Hepatic stellate cell (primary cell): ENCODE measurements around the gene ZFPM1.
"Not testable (repeated sequence)": the region's sequence is repeated elsewhere in the genome, so short reads cannot be mapped to it uniquely, and the experiment has no call there.

Source experiments
- DNase-seq: peaks from one replicate; pipeline ENCODE4 v3.0.0; 2011; ENCODE audit warnings: low spot score

The ZFPM1 gene

DNA sequence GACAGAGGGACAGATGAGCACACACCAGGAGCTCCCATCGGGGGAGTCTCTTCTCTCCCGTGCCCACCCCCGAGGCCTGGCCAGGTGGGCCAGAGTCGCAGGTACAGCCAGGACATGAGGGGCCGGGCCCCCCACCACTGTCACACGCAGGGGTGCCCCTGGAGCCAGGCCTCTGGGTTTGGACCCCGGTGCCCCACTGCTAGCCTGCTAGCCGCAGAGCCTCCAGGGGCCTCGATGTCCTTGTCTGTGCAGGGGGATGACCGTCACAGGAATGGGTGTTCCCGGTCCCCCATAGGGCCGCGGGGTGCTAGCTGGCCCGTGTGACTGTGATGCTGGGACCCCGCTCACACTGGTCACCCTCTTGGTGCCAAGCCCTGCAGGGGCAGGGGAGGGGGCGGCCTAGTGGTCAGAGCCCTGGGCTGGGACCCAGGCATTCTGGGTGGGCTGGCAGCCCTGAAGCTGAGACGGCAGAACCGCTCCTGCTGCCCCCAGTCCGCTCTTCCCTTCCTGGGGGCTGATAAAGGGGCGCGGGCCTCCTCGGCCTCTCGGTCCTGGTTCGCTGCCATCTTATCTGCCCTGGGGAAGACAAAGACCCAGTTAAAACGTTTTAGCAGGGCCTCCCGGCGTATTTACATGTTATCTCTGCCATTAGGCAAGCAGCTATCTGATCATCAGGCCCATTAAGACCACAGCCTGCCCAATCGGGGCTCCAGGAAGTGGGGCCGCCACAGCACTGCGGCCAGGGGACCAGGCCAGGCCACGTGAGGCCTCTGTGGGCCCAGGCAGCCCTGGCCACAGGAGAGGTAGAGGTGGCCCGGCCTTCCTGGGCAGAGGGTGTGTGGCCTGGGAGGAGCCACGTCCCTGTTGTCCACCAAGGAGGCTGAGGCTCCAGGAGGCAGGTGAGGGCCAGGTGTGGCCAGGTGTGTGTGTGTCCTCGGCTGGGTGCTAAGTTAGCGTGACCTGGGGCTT lies 59.9 kb downstream of the ZFPM1 start:
- DNase-seq = no peak

DNA sequence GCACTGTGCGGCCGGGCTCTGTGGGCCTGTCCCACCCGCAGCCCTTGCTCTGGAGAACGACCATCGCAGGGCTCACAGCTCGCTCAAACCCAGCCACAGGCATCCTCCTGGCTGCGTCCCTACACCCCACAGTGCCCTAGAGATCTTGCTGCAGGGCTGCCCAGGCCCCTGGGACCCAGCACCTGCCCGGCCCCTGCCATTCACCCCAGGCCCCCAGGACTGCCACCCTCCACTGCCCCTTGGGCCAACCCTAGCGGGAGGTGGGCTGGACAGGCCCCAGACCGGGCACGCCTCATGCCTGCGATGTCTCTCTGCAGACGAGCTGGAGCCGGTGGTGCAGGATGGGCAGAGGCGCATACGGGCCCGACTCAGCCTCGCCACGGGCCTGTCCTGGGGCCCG lies 61.0 kb downstream of the ZFPM1 start:
- no peak for DNase-seq

DNA sequence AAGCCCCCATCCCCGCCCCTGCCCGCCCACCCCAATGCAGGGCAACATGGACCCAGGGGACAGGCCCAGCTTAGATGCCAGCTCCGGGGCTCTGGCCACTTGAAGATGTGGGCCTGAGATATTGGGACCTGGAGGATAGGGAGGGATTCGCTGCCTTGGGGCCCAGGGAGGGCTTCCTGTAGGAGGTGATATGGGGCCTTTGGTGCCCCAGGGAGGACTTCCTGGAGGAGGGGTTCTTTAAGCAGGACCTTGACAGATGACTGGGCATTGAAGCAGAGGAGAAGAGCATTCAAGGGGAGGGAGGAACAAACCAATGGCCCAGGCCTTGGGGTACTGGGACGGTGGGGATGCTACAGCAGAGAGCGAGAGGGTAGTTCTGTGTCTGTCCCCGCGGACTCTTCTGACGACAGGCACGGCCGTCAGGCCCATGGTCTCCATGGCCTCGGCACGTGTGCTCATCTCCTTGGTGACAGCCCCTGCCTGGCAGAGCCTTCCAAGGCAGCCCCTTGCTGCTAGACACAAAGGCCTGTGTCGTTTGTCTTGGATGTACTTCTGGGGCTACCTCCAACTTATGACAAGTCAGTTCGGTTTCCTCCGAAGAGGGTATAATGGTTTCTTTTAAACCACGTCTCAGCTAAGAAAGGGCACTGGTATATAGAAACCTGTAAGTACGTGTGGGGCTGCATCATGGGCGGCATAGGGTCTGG lies 61.6 kb downstream of the ZFPM1 start:
- no peak for DNase-seq

DNA sequence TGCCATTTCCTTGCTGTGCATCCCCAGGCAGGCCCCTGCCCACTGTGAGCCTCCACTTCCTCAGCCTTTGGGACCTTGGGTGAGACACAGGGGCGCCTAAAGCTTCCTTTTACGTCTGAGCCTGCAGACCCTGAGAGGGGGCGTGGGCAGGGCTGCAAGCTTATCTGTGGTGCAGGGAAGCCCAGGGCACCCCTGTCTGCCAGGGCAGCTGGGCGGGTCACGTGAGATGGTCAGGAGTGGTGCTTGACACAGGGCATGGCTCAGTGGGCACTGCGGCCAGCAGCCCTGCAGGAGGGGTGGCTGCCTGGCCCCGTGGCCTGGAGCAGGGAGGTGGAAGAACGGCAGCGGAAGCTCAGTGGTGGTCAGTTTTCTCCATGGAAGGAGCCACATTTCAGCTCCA lies 62.3 kb downstream of the ZFPM1 start:
- DNase-seq = no peak

DNA sequence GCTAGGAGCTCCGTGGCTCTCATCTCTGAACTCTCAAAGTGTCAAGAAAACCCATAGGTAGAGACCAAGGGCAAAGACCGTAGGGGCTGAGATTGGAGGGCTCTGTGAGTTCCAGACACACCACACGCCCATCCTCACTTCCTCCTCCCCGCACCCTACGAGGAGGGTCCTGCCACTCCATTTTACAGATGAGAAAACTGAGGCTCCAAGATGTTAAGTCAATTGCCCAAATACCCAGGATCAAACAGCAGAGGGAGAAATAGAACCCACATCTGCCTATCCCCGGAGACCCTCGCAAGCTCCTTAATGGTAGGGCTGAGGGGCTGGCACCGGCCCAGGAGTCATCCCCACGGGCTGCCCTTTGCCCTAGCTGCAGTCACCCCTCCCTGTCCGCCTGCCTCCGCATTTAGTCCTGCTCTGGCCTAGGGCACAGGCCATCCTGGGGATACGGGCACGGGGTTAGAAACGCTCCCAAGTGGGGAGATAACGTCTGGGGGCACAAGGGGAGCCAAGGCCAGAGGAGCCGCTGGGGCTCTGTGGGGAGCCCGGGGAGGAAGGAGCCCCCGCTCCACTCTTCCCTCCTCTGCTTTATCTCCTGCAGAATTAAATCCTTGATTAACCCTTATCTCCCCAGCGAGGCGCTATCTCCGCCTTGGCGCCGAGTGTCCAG lies 63.0 kb downstream of the ZFPM1 start:
- DNase-seq = no peak

DNA sequence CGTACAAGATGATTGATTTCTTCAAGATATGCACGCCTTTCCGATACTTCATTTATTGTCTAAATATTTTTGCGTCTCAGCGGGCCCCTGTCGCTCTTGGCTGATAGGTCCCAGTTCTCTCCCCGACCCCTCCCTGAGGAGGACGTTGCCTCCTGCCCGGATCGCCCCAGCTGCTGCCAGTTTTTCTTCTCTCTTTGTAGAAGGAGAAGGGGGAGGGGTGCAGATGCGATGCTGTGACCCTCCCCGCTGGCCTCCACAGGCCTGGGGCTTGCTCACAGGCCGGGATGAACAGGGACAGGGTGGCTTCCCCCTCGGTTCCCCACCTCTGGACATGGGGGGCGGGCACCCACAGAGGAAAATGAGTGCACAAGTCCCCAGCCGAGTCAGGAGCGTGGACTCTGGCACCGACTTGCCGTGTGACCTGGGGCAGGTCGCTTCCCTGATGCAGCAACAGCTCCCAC lies 63.6 kb downstream of the ZFPM1 start:
- no peak for DNase-seq

DNA sequence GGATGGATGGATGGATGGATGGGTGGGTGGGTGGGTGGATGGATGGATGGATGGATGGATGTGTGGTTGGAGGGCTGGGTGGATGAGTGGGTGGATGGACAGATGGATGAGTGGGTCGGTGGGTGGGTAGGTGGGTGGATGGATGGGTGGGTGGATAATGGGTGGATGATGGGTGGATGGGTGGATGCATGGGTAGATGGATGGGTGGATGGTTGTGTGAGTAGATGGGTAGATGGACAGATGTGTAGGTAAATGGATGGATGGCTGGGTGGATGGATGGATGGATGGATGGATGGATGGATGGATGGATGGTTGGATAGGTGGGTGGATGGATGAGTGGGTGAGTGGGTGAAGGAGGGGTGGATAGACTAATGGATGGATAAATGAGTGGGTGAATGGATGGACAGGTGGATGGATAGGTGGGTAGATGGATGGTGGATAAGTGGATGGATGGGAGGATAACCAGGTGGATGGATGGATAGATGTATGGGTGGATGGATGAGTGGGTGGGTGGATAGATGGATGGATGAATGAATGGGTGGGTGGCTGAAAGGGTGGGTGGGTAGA lies 64.2 kb downstream of the ZFPM1 start:
- not testable (repeated sequence) for DNase-seq

DNA sequence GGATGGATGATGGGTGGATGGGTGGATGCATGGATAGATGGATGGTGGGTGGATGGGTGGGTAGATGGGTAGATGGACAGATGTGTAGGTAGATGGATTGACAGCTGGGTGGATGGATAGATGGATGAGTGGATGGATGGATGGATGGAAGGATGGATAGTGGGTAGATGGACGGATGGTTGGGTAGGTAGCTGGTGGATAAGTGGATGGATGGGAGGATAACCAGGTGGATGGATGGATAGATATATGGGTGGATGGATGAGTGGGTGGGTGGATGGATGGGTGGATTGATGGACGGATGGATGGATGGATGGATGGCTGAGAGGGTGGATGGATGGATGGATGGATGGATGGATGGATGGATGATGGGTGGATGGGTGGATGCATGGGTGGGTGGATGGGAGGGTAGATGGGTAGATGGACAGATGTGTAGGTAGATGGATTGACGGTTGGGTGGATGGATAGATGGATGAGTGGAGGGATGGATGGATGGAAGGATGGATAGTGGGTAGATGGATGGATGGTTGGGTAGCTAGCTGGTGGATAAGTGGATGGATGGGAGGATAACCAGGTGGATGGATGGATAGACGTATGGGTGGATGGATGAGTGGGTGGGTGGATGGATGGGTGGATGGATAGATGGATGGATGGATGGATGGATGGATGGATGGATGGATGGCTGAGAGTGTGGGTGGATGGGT lies 65.5 kb downstream of the ZFPM1 start:
- not testable (repeated sequence) for DNase-seq

DNA sequence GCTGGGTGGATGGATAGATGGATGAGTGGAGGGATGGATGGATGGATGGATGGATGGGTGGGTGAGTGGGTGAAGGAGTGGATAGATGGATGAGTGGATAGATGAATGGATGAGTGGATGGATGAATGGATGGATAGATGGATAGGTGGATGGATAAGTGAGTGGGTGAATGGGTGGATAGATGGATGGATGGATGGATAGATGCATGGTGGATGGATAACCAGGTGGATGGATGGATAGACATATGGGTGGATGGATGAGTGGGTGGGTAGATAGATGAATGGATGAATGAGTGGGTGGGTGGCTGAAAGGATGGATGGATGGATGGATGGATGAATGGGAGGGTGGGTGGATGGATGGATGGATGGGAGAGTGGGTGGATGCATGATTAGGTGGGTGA lies 66.2 kb downstream of the ZFPM1 start:
- no peak for DNase-seq

DNA sequence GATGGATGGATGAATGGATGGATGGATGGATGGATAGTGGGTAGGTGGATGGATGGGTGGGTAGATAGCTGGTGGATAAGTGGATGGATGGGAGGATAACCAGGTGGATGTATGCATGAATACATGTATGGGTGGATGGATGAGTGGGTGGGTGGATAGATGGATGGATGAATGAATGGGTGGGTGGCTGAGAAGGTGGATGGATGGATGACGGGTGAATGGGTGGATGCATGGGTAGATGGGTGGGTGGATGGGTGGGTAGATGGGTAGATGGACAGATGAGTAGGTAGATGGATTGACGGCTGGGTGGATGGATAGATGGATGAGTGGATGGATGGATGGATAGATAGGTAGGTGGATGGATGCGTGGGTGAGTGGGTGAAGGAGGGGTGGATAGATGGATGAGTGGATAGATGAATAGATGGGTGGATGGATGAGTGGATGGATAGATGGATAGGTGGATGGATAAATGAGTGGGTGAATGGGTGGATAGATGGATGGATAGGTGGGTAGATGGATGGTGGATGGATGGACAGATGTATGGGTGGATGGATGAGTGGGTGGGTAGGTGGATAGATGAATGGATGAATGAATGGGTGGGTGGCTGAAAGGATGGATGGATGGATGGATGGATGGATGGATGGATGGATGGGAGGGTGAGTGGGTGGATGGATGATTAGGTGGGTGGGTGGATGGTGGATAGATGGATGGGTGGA lies 67.0 kb downstream of the ZFPM1 start:
- DNase-seq = no peak

DNA sequence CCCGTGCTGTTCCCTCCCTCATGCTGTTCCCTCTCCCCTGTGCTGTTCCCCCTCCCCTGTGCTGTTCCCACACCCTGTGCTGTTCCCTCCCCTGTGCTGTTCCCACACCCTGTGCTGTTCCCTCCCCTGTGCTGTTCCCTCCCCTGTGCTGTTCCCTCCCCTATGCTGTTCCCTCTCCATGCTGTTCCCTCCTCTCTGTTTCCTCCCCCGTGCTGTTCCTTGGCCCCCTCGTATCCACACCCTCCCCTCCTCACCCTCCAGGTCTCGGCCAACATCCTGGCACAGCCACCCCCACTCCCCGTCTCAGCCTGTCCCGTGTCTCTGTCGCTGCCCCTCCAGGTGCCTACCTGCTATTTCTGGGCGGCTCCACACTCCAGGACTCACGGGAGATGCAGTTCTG lies 68.6 kb downstream of the ZFPM1 start:
- no peak for DNase-seq

DNA sequence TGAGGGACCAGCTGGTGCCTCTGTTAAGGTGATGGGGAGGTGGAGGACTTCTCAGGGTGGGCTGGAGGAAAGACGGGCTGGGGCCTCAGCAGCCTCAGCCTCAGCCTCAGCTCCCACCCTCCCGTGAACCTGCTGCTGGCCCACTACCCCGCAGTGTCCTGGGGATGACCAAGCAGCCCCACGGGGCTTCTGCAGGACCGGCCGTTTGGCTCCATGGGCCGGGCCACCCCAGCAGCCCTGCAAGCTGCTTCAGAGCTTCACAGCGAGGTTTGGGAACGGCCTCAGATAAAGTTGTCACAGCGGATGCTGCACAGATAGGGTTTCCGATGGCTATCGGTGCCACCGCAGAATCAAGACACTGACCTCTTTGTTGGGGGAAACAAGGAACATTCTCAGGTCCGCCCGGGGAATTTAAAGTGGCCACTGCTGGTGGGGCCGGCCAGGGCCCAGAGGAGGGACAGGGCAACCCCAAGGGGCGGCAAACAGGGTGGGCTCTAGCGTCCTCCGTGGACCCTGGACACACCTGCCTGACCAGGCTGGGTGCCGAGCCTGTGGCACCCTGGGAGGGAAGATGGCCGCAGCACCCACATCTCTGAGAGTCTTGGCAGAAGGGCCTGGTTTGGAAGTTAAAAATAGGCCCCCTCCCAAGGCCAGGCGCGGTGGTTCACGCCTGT lies 69.3 kb downstream of the ZFPM1 start:
- DNase-seq = no peak

DNA sequence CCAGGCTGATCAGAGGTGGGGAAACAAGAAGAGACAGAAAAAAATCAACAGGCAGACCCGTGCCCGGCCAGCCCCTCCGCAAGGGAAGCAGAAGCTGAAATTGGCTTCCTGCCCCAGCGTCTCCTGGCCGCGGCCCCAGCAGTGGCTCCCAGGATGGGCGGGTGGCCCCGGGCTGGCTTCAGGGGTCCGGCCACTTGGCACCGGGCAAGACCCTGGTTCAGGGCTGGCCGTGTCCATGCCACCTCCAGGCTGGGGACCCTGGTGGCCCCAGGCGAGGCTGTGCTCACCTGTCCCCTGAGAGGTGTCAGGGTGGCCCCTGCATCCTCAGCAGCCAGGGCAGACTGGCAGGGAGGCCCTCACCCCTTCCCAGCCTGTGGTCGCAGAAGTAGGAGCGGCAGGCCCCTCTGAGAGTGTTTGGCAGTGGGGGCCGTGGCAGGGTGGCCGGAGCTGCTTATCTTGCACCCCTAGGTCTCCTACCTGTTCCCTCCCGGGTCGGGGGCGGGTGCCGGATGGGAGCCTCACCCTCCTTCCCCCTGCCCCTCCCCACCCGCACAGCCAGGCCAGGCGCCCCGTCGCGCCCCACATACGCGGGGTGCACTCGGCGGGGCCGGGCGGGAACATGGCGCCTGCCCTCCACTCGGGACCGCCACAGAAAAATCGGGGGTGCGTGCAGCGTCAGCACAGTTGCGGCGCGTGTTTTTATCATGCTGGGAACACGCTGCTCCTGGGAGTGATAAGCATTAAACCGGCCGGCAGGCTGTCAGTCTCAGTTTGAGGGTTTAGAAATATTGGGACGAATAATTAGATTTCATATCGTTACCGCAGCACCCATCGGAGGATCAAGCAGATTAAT lies 70.5 kb downstream of the ZFPM1 start:
- no peak for DNase-seq

DNA sequence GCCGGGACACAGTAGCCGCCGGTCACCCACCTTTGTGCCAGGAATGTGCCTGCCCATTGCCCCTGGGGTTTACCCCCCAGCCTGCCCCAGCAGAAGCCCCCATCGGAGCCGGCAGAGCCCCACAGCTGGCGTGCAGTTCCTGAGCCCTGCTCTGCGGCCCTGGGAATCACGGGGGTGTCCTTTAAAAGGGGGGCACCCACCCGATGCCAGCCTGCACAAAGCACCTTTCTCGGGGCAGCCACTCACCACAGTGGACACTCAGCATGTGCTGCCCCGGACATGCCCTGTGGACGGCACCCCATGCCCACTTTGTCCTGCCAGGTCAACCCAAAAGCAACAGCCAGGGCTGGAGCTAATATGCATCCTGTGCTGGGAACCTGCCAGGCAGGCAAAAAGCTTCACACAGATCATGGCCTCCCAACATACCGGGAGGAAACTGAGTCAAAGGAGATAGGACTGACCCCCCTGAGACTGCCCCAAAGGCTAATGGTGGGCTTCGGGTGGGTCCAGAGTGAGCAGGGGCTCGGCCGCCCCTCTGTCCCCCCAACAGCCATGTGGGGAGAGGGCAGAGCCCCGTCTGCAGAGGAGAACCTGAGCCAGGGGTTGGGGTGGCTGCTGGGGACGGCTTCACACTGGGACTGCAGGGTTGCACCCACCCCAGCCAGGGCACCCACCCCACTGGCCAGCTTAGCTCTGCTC lies 71.3 kb downstream of the ZFPM1 start:
- no peak for DNase-seq

DNA sequence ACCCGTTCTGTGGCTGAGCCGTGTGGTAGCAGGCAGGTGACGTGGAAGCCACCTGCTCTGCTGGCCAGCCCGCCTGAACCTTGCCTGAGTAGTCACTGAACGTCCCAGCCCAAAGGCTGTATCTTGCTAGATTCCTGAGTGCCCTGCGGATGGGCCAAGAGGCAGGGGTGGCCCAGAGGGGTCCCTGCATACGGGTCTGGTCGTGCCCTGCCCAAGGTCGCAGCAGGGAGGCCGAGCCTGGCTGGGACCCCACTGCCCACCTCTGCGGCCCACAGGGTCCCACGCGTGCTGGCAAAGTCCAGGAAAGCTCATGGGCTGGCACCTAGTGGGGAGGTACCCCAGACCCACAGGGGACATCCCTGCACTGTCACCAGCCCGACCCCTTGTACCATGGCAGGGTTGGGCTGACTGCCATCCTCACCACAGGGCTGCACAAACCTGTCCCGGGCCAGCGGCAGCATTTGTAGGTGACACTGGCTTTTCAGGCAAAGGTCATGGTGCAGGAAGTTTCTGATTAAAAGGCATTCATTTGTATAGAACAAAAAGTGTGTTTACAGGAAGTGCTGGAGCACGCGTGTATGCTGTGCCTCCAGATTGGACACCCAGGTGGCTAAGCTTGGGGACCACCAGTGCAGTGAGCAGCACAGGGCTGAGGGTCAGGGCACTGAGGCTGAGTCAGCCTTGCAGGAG lies 72.0 kb downstream of the ZFPM1 start:
- no peak for DNase-seq

DNA sequence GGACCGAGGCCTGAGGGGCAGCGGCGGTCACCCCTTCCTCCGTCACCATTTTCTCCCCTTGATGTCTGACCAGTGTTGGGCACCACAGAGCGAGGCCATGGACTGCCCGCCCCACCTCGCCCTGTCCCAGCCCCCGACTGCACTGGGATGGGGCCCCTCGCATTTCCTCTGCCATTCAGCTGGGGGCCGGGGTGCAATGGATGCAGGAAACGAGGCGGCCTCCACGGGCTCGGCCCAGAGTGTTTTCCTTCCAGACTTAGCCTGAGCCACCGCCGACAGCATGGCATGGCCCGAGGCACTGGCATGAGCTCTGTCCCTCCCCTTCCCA lies 72.5 kb downstream of the ZFPM1 start:
- no peak for DNase-seq

DNA sequence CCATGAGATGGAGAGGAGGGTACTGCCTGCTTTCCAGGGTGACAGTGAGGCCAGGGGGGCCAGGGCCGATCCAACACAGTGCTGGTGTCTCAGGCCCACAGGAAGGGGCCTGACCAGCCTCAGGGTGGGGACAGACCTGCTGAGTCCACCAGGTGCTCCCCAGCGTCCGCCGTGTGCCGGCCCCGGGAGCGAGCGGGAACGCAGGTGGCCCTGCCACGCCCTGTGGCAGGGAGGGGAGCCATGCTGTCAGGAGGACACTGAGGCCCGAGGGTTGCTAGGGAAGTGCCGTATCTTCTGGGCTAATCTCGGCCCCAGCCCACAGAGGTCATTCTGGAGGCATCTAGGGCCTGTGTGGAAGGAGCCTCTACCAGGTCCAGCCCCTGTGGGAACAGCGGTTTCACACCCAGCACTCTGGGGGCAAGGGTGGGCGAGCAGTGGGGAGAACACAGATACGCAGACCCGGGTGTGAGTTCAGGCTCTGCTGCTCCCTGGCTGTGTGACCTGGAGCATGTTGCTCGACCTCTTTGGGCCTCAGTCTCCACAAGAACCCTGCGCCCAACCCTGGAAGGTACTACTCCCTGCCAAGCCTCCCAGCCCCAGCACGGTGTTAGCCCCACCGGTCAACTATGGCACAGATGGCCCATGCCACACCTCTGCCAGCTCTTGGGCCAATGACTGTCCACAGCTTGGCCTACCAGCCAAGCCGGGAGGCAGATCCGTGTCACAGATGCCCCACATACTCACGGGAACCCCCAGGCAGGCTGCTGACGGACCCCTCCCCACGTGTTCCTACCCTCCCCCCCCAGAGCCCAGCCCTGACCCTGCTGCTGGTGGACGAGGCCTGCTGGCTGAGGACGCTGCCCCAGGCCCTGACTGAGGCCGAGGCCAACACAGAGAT lies 73.2 kb downstream of the ZFPM1 start:
- no peak for DNase-seq

DNA sequence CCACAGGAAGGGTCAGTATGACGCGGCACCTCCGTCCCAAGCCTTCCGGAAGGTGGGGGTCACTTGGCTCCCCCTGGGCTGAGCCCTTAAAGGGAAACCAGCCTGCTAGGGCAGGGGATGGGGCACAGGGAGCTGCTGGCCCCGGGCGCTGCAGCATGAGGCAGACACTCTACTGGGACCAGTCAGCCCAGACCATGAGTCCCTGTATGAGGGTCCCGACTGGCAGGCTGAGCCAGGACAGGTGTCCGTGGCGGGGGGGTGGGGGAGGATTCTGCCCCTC lies 73.8 kb downstream of the ZFPM1 start:
- no peak for DNase-seq
